ENCODE results near the gene TEKT1. TPM values are rescaled to one million over a fixed set of nuclear protein-coding genes. Genes with fewer than 3 reads are reported as not detected.
"Not testable (repeated sequence)": the region's sequence is repeated elsewhere in the genome, so short reads cannot be mapped to it uniquely, and the experiment has no call there.

Gene TEKT1
- total and polyA plus RNA-seq, 7 donors, result not detected

GRCh38 chr17:6780001-6780400 is 51.5 kb downstream of the TEKT1 start:
- DNase-seq, result no peak

GRCh38 chr17:6779411-6779810 is 52.1 kb downstream of the TEKT1 start:
- no peak for DNase-seq
- Histone ChIP-seq H3K4me1 (peaks cover 0 to 8% (median 3%) of the 10 kb centered on the region in 4 donors), H3K4me3 (no peak overlapping the region), H3K27me3 (peaks cover 0 to 54% (median 8%) of the 10 kb centered on the region in 3 donors), H3K27ac (no peak overlapping the region), H3K9me3 (peaks cover 0 to 7% (median 4%) of the 10 kb centered on the region in 4 donors), H3K36me3 (no peaks in the 10 kb centered on the region)
- TF ChIP-seq POLR2AphosphoS5 (IDR thresholded peaks at IDR 0.05), result no peak
- 63 to 80% methylated on average over 2 of the region's 2 CpGs for WGBS, 2 donors
- intact Hi-C loops (cut with DNase I), result no loop called here

More at GRCh38 chr17:6780001-6780400, 51.5 kb downstream of the TEKT1 start:
- H3K36me3 ChIP-seq, result no peaks in the 10 kb centered on the region
- H3K27ac ChIP-seq, result no peak overlapping the region
- intact Hi-C loops (cut with DNase I), result no loop called here
- TF ChIP-seq POLR2AphosphoS5 (IDR thresholded peaks at IDR 0.05) (no peak), EP300 (IDR thresholded peaks at IDR 0.05) (no peak), POLR2A (IDR thresholded peaks at IDR 0.05) (no peak), CTCF (IDR thresholded peaks at IDR 0.05) (no peak)
- H3K9me3 ChIP-seq, result peaks cover 0 to 3% (median under 1%) of the 10 kb centered on the region in 4 donors
- peaks cover 0 to 48% (median 8%) of the 10 kb centered on the region in 3 donors for H3K27me3 ChIP-seq
- H3K4me3 ChIP-seq, result no peak overlapping the region
- 82 to 86% methylated on average over 8 of the region's 8 CpGs for WGBS, 2 donors
- peaks cover 0 to 8% (median 3%) of the 10 kb centered on the region in 4 donors for H3K4me1 ChIP-seq

- Histone ChIP-seq H3K36me3 (peaks cover 16 to 34% (median 24%) of the 10 kb centered on the region in 4 donors), H3K4me3 (no peak within 1 kb of the TSS), H3K27me3 (peaks cover 0 to 53% (median 8%) of the 10 kb centered on the region in 3 donors), H3K9me3 (peaks cover 0 to 14% (median 8%) of the 10 kb centered on the region in 4 donors), H3K27ac (no peak within 1 kb of the TSS), H3K4me1 (peaks cover 0 to 8% (median 3%) of the 10 kb centered on the region in 4 donors)
- TF ChIP-seq POLR2A (IDR thresholded peaks at IDR 0.05) (no peak), POLR2AphosphoS5 (IDR thresholded peaks at IDR 0.05) (no peak), EP300 (IDR thresholded peaks at IDR 0.05) (no peak), CTCF (IDR thresholded peaks at IDR 0.05) (no peak)
- 4 to 14% methylated on average over 49 of the region's 49 CpGs for WGBS, 2 donors
- no peak for DNase-seq
- intact Hi-C loops (cut with DNase I), result no loop called here
Observed at GRCh38 chr17:6775871-6776405, 55.6 kb downstream of the TEKT1 start, which contains the start of gene FBXO39. Gene FBXO39, plus strand, starts transcription at chr17:6776215. Its CDS starts 3,654 bp downstream, at chr17:6779869.

- Histone ChIP-seq H3K9me3 (peaks cover 0 to 14% (median 8%) of the 10 kb centered on the region in 4 donors), H3K27me3 (peaks cover 0 to 43% (median 8%) of the 10 kb centered on the region in 3 donors), H3K36me3 (peaks cover 21 to 44% (median 31%) of the 10 kb centered on the region in 4 donors)
- intact Hi-C loops (cut with DNase I); H3K4me1 ChIP-seq; DNase-seq; H3K27ac ChIP-seq; H3K4me3 ChIP-seq: not testable (repeated sequence)
- 96 to 97% methylated on average over 8 of the region's 8 CpGs for WGBS, 2 donors
Observed at GRCh38 chr17:6774906-6775305, 56.6 kb downstream of the TEKT1 start.

- peaks cover 26 to 73% (median 49%) of the 10 kb centered on the region in 4 donors for H3K36me3 ChIP-seq
- no peak for DNase-seq
- peaks cover 0 to 8% (median 3%) of the 10 kb centered on the region in 4 donors for H3K4me1 ChIP-seq
- TF ChIP-seq EP300 (IDR thresholded peaks at IDR 0.05) (no peak), POLR2A (IDR thresholded peaks at IDR 0.05) (no peak), CTCF (IDR thresholded peaks at IDR 0.05) (no peak), POLR2AphosphoS5 (IDR thresholded peaks at IDR 0.05) (no peak)
- peaks cover 6 to 26% (median 15%) of the 10 kb centered on the region in 4 donors for H3K9me3 ChIP-seq
- H3K27me3 ChIP-seq, result peaks cover 0 to 30% (median 8%) of the 10 kb centered on the region in 3 donors
- 94 to 99% methylated on average over 1 of the region's 1 CpG for WGBS, 2 donors
- intact Hi-C loops (cut with DNase I), result no loop called here
- H3K4me3 ChIP-seq, result no peak overlapping the region
- H3K27ac ChIP-seq, result no peak overlapping the region
Observed at GRCh38 chr17:6772016-6772415, 59.5 kb downstream of the TEKT1 start.
